ENCODE data around the gene PADI3. TPM values are rescaled to one million over a fixed set of nuclear protein-coding genes. Genes with fewer than 3 reads are reported as not detected.
A peak's percentile ranks its signal among the peaks of the same experiment; 100 is the strongest.

Gene PADI3
- polyA plus RNA-seq, 4 donors, result 0.01 to 0.04 TPM; not detected in 2

- FAIRE-seq (no peak), DNase-seq (no peak)
- Histone ChIP-seq H3K9me3 (ENCODE audit: control insufficient read depth in 2 of 2, insufficient read depth in 1 of 2, low read depth in 1 of 2, low read length in 1 of 2) (peaks cover 0 to under 1% of the 10 kb centered on the region in 2 donors), H3K36me3 (ENCODE audit: control insufficient read depth in 3 of 3, insufficient read depth in 2 of 3, low read depth in 1 of 3, low read length in 3 of 3) (no peaks in the 10 kb centered on the region), H3K27ac (ENCODE audit: low read depth in 1 of 3, low read length in 2 of 3) (no peak overlapping the region), H3K27me3 (ENCODE audit: control insufficient read depth in 3 of 3, insufficient read depth in 3 of 3, low read length in 3 of 3) (peaks cover 0 to 5% (median 2%) of the 10 kb centered on the region in 3 donors), H3K4me3 (ENCODE audit: low read depth in 1 of 3, low read length in 3 of 3) (no peak overlapping the region), H3K4me1 (ENCODE audit: control insufficient read depth in 3 of 3, insufficient read depth in 2 of 3, low read depth in 1 of 3, low read length in 2 of 3) (no peaks in the 10 kb centered on the region)
- 56 to 58% (median 57%) methylated on average over 5 to 6 of the region's 6 CpGs for WGBS, 3 donors
These were observed 59.7 kb downstream of the PADI3 start for GRCh38 chr1:17308593-17308992.

DNA sequence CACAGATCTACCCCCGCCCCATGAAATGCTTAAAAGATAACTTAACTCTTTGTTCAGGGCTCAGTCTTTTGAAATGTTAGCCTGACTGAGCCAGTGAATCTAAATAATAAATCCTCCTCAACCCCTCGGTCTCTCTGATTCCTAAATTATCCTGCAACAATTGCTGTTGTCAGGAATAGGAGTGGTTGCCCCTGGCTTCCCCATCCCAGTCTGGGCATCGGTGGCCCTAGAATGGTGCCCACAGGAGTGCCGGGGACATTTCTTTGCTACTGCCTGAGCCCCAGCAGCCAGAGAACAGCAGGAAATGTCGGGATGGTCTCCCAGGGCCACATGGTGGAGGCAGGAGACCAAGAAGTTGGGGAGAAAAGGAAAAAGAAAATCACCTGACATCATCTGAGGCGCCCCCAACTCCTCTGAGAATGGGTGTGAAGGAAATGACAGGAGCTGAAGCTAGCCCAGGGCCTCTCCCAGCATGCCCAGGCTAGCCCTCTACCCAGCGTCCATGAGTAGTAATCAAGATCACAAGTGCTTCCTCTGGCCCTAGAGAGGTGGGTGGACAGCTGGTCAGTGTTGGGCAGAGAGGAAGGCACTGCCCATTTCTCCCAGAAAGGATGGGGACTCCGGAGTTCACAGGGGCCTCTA is 60.6 kb downstream of the PADI3 start:
- no peak overlapping the region for H3K27ac ChIP-seq (ENCODE audit: low read depth in 1 of 3, low read length in 2 of 3)
- no peaks in the 10 kb centered on the region for H3K36me3 ChIP-seq (ENCODE audit: control insufficient read depth in 3 of 3, insufficient read depth in 2 of 3, low read depth in 1 of 3, low read length in 3 of 3)
- no peaks in the 10 kb centered on the region for H3K4me1 ChIP-seq (ENCODE audit: control insufficient read depth in 3 of 3, insufficient read depth in 2 of 3, low read depth in 1 of 3, low read length in 2 of 3)
- peaks cover 0 to 5% (median 2%) of the 10 kb centered on the region in 3 donors for H3K27me3 ChIP-seq (ENCODE audit: control insufficient read depth in 3 of 3, insufficient read depth in 3 of 3, low read length in 3 of 3)
- no peaks in the 10 kb centered on the region for H3K9me3 ChIP-seq (ENCODE audit: control insufficient read depth in 2 of 2, insufficient read depth in 1 of 2, low read depth in 1 of 2, low read length in 1 of 2)
- DNase-seq, result no peak
- H3K4me3 ChIP-seq (ENCODE audit: low read depth in 1 of 3, low read length in 3 of 3), result no peak overlapping the region
- FAIRE-seq, result no peak
- WGBS, 3 donors, result 49 to 55% (median 53%) methylated on average over 8 of the region's 8 CpGs

GRCh38 chr1:17310068-17310640 is 61.3 kb downstream of the PADI3 start:
- H3K36me3 ChIP-seq (ENCODE audit: control insufficient read depth in 3 of 3, insufficient read depth in 2 of 3, low read depth in 1 of 3, low read length in 3 of 3), result no peaks in the 10 kb centered on the region
- H3K4me3 ChIP-seq (ENCODE audit: low read depth in 1 of 3, low read length in 3 of 3), result no peak overlapping the region
- no peak for FAIRE-seq
- no peak for DNase-seq
- no peaks in the 10 kb centered on the region for H3K4me1 ChIP-seq (ENCODE audit: control insufficient read depth in 3 of 3, insufficient read depth in 2 of 3, low read depth in 1 of 3, low read length in 2 of 3)
- H3K9me3 ChIP-seq (ENCODE audit: control insufficient read depth in 2 of 2, insufficient read depth in 1 of 2, low read depth in 1 of 2, low read length in 1 of 2), result no peaks in the 10 kb centered on the region
- H3K27me3 ChIP-seq (ENCODE audit: control insufficient read depth in 3 of 3, insufficient read depth in 3 of 3, low read length in 3 of 3), result peaks cover 0 to 5% (median 2%) of the 10 kb centered on the region in 3 donors
- 34 to 48% (median 48%) methylated on average over 7 of the region's 7 CpGs for WGBS, 3 donors
- no peak overlapping the region for H3K27ac ChIP-seq (ENCODE audit: low read depth in 1 of 3, low read length in 2 of 3)

- Histone ChIP-seq H3K36me3 (ENCODE audit: control insufficient read depth in 3 of 3, insufficient read depth in 2 of 3, low read depth in 1 of 3, low read length in 3 of 3) (no peaks in the 10 kb centered on the region), H3K9me3 (ENCODE audit: control insufficient read depth in 2 of 2, insufficient read depth in 1 of 2, low read depth in 1 of 2, low read length in 1 of 2) (no peaks in the 10 kb centered on the region), H3K27me3 (ENCODE audit: control insufficient read depth in 3 of 3, insufficient read depth in 3 of 3, low read length in 3 of 3) (peaks cover 0 to 3% (median 1%) of the 10 kb centered on the region in 3 donors), H3K4me3 (ENCODE audit: low read depth in 1 of 3, low read length in 3 of 3) (no peak overlapping the region), H3K27ac (ENCODE audit: low read depth in 1 of 3, low read length in 2 of 3) (no peak overlapping the region), H3K4me1 (ENCODE audit: control insufficient read depth in 3 of 3, insufficient read depth in 2 of 3, low read depth in 1 of 3, low read length in 2 of 3) (no peaks in the 10 kb centered on the region)
- DNase-seq, result no peak
- no peak for FAIRE-seq
- WGBS, 3 donors, result 78 to 83% (median 78%) methylated on average over 9 of the region's 9 CpGs
These were observed 64.8 kb downstream of the PADI3 start for GRCh38 chr1:17313530-17314309.

DNA sequence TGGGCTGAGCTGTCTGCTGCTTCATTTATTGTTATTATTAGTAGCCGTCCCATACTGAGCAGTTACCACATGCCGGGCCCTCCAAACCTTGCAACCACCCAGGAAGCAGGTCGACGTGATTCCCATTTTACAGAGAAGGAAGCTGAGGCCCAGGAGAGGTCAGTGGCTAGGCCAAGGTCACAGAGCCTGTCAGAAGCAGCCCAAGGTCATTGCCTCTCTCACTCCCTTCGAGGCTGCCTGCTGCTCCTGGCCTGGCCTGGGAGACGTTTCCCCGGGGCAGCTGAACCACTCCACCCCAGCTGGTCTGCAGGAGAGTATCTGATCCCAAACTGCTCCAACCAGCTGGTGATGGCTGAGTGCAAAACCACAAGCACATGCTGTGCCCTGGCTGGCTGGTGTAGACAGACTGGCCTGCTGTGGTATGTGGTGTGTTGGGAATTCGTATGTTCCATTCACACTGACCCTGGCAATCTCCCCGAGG is 65.6 kb downstream of the PADI3 start:
- Histone ChIP-seq H3K36me3 (ENCODE audit: control insufficient read depth in 3 of 3, insufficient read depth in 2 of 3, low read depth in 1 of 3, low read length in 3 of 3) (no peaks in the 10 kb centered on the region), H3K4me3 (ENCODE audit: low read depth in 1 of 3, low read length in 3 of 3) (no peak overlapping the region), H3K4me1 (ENCODE audit: control insufficient read depth in 3 of 3, insufficient read depth in 2 of 3, low read depth in 1 of 3, low read length in 2 of 3) (no peaks in the 10 kb centered on the region), H3K27me3 (ENCODE audit: control insufficient read depth in 3 of 3, insufficient read depth in 3 of 3, low read length in 3 of 3) (peaks cover 0 to 6% (median 1%) of the 10 kb centered on the region in 3 donors), H3K9me3 (ENCODE audit: control insufficient read depth in 2 of 2, insufficient read depth in 1 of 2, low read depth in 1 of 2, low read length in 1 of 2) (no peaks in the 10 kb centered on the region), H3K27ac (ENCODE audit: low read depth in 1 of 3, low read length in 2 of 3) (no peak overlapping the region)
- DNase-seq (no peak), FAIRE-seq (no peak)
- 59 to 65% (median 63%) methylated on average over 8 to 9 of the region's 9 CpGs for WGBS, 3 donors

GRCh38 chr1:17315542-17316130 is 66.7 kb downstream of the PADI3 start:
- Histone ChIP-seq H3K4me1 (ENCODE audit: control insufficient read depth in 3 of 3, insufficient read depth in 2 of 3, low read depth in 1 of 3, low read length in 2 of 3) (no peaks in the 10 kb centered on the region), H3K36me3 (ENCODE audit: control insufficient read depth in 3 of 3, insufficient read depth in 2 of 3, low read depth in 1 of 3, low read length in 3 of 3) (no peaks in the 10 kb centered on the region), H3K4me3 (ENCODE audit: low read depth in 1 of 3, low read length in 3 of 3) (no peak overlapping the region), H3K9me3 (ENCODE audit: control insufficient read depth in 2 of 2, insufficient read depth in 1 of 2, low read depth in 1 of 2, low read length in 1 of 2) (peaks cover 0 to 6% of the 10 kb centered on the region in 2 donors), H3K27me3 (ENCODE audit: control insufficient read depth in 3 of 3, insufficient read depth in 3 of 3, low read length in 3 of 3) (peaks cover 0 to 6% (median 1%) of the 10 kb centered on the region in 3 donors), H3K27ac (ENCODE audit: low read depth in 1 of 3, low read length in 2 of 3) (no peak overlapping the region)
- 59 to 64% (median 60%) methylated on average over 7 of the region's 7 CpGs for WGBS, 3 donors
- FAIRE-seq, result no peak
- no peak for DNase-seq

DNA sequence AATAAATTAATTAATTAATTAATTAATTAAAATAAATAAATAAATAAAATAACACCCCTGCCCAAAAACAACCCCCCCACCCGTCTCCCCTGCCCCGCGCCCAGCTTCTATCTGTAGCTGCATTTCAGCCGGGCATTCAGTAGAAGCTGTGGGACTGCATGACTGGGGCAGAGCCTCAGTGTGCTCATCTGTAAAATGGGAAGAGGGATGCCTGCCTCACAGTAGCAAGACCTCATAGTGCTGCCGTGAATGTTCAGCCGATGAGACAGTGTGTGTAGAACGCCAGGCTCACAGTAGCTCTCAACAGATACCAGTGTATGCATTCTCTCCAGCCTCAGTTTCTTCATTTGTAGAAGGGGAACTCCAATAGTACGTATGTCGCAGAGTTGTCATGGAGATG is 67.8 kb downstream of the PADI3 start:
- peaks cover 0 to 6% of the 10 kb centered on the region in 2 donors for H3K9me3 ChIP-seq (ENCODE audit: control insufficient read depth in 2 of 2, insufficient read depth in 1 of 2, low read depth in 1 of 2, low read length in 1 of 2)
- no peak overlapping the region for H3K4me3 ChIP-seq (ENCODE audit: low read depth in 1 of 3, low read length in 3 of 3)
- peaks cover 0 to 2% (median 0%) of the 10 kb centered on the region in 3 donors for H3K4me1 ChIP-seq (ENCODE audit: control insufficient read depth in 3 of 3, insufficient read depth in 2 of 3, low read depth in 1 of 3, low read length in 2 of 3)
- no peaks in the 10 kb centered on the region for H3K36me3 ChIP-seq (ENCODE audit: control insufficient read depth in 3 of 3, insufficient read depth in 2 of 3, low read depth in 1 of 3, low read length in 3 of 3)
- FAIRE-seq, result no peak
- WGBS, 3 donors, result 81 to 84% (median 82%) methylated on average over 9 of the region's 9 CpGs
- H3K27me3 ChIP-seq (ENCODE audit: control insufficient read depth in 3 of 3, insufficient read depth in 3 of 3, low read length in 3 of 3), result peaks cover 0 to 6% (median 1%) of the 10 kb centered on the region in 3 donors
- H3K27ac ChIP-seq (ENCODE audit: low read depth in 1 of 3, low read length in 2 of 3), result no peak overlapping the region
- no peak for DNase-seq

GRCh38 chr1:17318262-17318661 is 69.4 kb downstream of the PADI3 start:
- Histone ChIP-seq H3K9me3 (ENCODE audit: control insufficient read depth in 2 of 2, insufficient read depth in 1 of 2, low read depth in 1 of 2, low read length in 1 of 2) (peaks cover 0 to 12% of the 10 kb centered on the region in 2 donors), H3K27ac (ENCODE audit: low read depth in 1 of 3, low read length in 2 of 3) (no peak overlapping the region), H3K4me3 (ENCODE audit: low read depth in 1 of 3, low read length in 3 of 3) (no peak overlapping the region), H3K4me1 (ENCODE audit: control insufficient read depth in 3 of 3, insufficient read depth in 2 of 3, low read depth in 1 of 3, low read length in 2 of 3) (peaks cover 0 to 4% (median 0%) of the 10 kb centered on the region in 3 donors), H3K36me3 (ENCODE audit: control insufficient read depth in 3 of 3, insufficient read depth in 2 of 3, low read depth in 1 of 3, low read length in 3 of 3) (no peaks in the 10 kb centered on the region), H3K27me3 (ENCODE audit: control insufficient read depth in 3 of 3, insufficient read depth in 3 of 3, low read length in 3 of 3) (peaks cover 0 to 6% (median 1%) of the 10 kb centered on the region in 3 donors)
- FAIRE-seq (no peak), DNase-seq (peak; percentile 9 to 15)
- 33 to 58% (median 39%) methylated on average over 6 of the region's 6 CpGs for WGBS, 3 donors
